Omental fat pad (tissue), 4 donors: ENCODE data around the gene SETD2. TPM values are rescaled to one million over a fixed set of nuclear protein-coding genes. Genes with fewer than 3 reads are reported as not detected.
"Not testable (repeated sequence)": the region's sequence is repeated elsewhere in the genome, so short reads cannot be mapped to it uniquely, and the experiment has no call there.

Source experiments
- ATAC-seq: fragments of 150-250 bp; one replicate; pipeline ENCODE4 v1.9.1; 2016; ENCODE audit warnings: mild to moderate bottlenecking, moderate library complexity; ENCODE audit not compliant: low FRiP score
- DNase-seq: peaks from one replicate; pipeline ENCODE4 v3.0.0-alpha.2; 2019; ENCODE audit warnings: low spot score
- CTCF ChIP-seq, 3 donors: fragments of 450-650 bp; IDR thresholded peaks; one replicate each; pipeline ENCODE4 v1.5.1; 2016 to 2017; ENCODE audit warnings: antibody characterized with exemption in 3 of 3, mild to moderate bottlenecking in 3 of 3, moderate library complexity in 2 of 3
- total RNA-seq, 4 donors: library from RNA; depleted of rRNA; stranded (reverse); fragments of >200 nt; gene quantifications; one replicate each; pipeline ENCODE4 v1.1.0, GENCODE V29; 2016

The SETD2 gene
- total RNA-seq, 4 donors from 2014 or later, result 42.9 to 83.1 (median 52.1) TPM

DNA sequence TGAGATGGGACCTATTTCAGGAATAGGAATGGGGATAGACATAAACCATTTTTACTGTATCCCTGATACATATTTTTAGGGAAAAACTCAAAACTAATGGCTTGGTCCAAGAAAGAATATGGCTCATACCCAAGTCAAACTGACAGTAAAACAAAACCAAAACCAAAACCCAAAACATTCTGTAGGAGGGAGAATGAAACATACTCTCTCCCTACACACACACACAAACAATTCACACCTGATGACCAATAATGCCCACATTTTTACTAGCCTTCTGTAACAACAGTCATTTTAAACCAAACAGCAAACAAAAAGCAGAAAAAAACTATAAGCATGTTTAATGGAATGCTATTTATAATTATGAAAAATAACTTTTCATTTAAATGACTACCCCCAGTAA lies 109.5 kb downstream of the SETD2 start:
- no peak for DNase-seq
- TF ChIP-seq CTCF (IDR thresholded peaks at IDR 0.05), result no peak
- no peak for ATAC-seq

- DNase-seq (no peak), ATAC-seq (no peak)
- TF ChIP-seq CTCF (IDR thresholded peaks at IDR 0.05), result no peak
These were observed 116.2 kb downstream of the SETD2 start for GRCh38 chr3:47047673-47048072.

DNA sequence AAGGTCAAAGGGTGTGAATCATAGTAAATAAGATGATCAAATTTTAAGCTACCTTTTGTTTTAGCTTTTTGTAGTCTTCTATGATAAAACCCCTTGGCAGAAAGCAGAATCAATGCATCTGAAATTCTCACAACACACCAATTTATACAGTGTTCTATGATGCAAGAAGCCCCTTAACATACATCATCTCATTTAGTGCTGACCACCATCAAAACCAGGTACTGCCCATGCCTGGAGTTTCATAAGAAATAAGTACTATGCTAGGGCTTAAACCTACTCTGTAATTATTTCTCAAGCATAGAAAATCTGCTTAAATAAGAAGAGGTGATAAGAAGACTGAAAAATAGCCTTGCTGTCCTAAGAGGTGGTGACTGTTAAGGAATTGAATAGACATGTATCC lies 116.8 kb downstream of the SETD2 start:
- TF ChIP-seq CTCF (IDR thresholded peaks at IDR 0.05), result no peak
- ATAC-seq (no peak), DNase-seq (no peak)

GRCh38 chr3:47042231-47042791 lies 121.6 kb downstream of the SETD2 start:
- no peak for TF ChIP-seq CTCF (IDR thresholded peaks at IDR 0.05)
- no peak for DNase-seq
- ATAC-seq, result no peak

- ATAC-seq, result no peak
- TF ChIP-seq CTCF (IDR thresholded peaks at IDR 0.05), result no peak
- no peak for DNase-seq
These were observed 122.8 kb downstream of the SETD2 start for GRCh38 chr3:47041114-47041513.

GRCh38 chr3:47037302-47037701 lies 126.6 kb downstream of the SETD2 start:
- not testable (repeated sequence) for DNase-seq, ATAC-seq

- DNase-seq (no peak), ATAC-seq (no peak)
- TF ChIP-seq CTCF (IDR thresholded peaks at IDR 0.05), result no peak
These were observed 127.8 kb downstream of the SETD2 start for GRCh38 chr3:47036145-47036544.

- ATAC-seq (no peak), DNase-seq (no peak)
- TF ChIP-seq CTCF (IDR thresholded peaks at IDR 0.05), result no peak
These were observed 128.3 kb downstream of the SETD2 start for GRCh38 chr3:47035645-47036044.
